Lower leg skin (tissue), 4 donors: ENCODE data around the gene SPATA2. TPM values are rescaled to one million over a fixed set of nuclear protein-coding genes. Genes with fewer than 3 reads are reported as not detected.

Source experiments
- DNase-seq, 2 donors: peaks; one replicate each; pipeline ENCODE4 v3.0.0-alpha.2; 2019; ENCODE audit warnings: low spot score in 2 of 2
- H3K4me3 ChIP-seq: fragments of 200-600 bp; sonication (generic); 2 replicates; pipeline ENCODE4 v1.5.1; 2017; ENCODE audit warnings: mild to moderate bottlenecking, low read depth; ENCODE audit not compliant: poor library complexity, severe bottlenecking
- POLR2A ChIP-seq, 2 donors: fragments of 450-650 bp; IDR thresholded peaks; one replicate each; pipeline ENCODE4 v1.6.1; 2016 to 2017; ENCODE audit warnings: antibody characterized with exemption in 2 of 2, mild to moderate bottlenecking in 1 of 2, moderate library complexity in 1 of 2
- WGBS, 2 donors: methylation state at CpG; one replicate each; pipeline ENCODE4 v1.1.5; 2018; 5-methylcytosine and 5-hydroxymethylcytosine counted together
- intact Hi-C: fragments of 100-400 bp; cut with DNase I; formaldehyde crosslinking; loops from one replicate; pipeline ENCODE4 v1.15.0; 2023; ENCODE audit warnings: low total_unique reads
- total RNA-seq, 4 donors: library from RNA; depleted of rRNA; stranded (reverse); fragments of >200 nt; gene quantifications; one replicate each; pipeline ENCODE4 v1.1.0, GENCODE V29; 2016
- TF ChIP-seq, protein P1 (sequence below), 3 donors: fragments of 450-650 bp; IDR thresholded peaks; one replicate each; pipeline ENCODE4 v1.5.1; 2016; ENCODE audit warnings: antibody characterized with exemption in 3 of 3, mild to moderate bottlenecking in 3 of 3, moderate library complexity in 2 of 3

The SPATA2 gene
- total RNA-seq, 4 donors from 2014 or later: 5.3 to 8.2 (median 6.2) TPM

DNA sequence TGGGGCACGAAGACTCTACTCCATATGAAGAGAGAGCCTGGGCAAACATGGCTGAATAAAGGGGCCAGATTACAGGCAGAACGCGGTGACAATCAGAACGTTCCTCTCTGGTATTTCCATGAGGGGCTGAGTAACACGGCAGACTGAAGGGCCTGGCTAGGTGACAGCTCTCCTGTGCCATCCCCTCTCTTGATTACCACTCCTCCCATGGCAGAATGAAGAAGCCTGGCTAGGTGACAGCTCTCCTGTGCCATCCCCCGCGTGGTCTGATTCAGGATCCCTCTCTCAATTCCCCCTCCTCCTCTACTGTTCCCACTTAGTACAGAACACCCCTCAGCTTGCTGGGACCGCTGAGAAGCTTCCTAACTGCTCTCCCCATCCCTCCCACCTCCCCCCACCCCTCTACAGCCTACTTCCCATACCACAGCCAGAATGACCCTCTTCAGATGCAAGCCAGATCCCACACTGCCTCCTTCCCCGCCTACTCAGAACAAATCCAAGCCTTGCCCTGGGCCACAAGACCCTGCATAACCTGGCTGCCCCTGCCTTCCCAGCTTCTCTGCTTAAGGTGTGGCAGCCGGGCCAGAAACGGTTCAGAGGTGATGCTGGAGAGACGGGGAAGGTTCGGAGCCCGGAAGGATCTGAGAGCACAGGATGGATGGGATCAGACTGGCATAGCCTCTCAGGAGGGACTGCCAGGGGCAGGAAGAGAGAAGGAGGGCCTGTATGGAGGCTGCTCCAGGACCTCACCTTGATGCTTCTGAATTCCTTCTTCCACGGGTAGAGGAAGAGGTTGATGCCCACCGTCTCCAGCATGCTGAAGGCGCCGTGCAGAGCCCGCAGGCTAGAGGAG, 7.7 kb downstream of the SPATA2 start:
- peak in 1 of 2 donors; percentile 78 for DNase-seq
- WGBS, 2 donors: 80 to 89% methylated on average over 19 of the region's 19 CpGs
- TF ChIP-seq, protein P1, sequence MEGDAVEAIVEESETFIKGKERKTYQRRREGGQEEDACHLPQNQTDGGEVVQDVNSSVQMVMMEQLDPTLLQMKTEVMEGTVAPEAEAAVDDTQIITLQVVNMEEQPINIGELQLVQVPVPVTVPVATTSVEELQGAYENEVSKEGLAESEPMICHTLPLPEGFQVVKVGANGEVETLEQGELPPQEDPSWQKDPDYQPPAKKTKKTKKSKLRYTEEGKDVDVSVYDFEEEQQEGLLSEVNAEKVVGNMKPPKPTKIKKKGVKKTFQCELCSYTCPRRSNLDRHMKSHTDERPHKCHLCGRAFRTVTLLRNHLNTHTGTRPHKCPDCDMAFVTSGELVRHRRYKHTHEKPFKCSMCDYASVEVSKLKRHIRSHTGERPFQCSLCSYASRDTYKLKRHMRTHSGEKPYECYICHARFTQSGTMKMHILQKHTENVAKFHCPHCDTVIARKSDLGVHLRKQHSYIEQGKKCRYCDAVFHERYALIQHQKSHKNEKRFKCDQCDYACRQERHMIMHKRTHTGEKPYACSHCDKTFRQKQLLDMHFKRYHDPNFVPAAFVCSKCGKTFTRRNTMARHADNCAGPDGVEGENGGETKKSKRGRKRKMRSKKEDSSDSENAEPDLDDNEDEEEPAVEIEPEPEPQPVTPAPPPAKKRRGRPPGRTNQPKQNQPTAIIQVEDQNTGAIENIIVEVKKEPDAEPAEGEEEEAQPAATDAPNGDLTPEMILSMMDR (IDR thresholded peaks at IDR 0.05): no peak
- no peak for TF ChIP-seq POLR2A (IDR thresholded peaks at IDR 0.05)
- intact Hi-C loops: no loop called here
- H3K4me3 ChIP-seq: no peak overlapping the region

DNA sequence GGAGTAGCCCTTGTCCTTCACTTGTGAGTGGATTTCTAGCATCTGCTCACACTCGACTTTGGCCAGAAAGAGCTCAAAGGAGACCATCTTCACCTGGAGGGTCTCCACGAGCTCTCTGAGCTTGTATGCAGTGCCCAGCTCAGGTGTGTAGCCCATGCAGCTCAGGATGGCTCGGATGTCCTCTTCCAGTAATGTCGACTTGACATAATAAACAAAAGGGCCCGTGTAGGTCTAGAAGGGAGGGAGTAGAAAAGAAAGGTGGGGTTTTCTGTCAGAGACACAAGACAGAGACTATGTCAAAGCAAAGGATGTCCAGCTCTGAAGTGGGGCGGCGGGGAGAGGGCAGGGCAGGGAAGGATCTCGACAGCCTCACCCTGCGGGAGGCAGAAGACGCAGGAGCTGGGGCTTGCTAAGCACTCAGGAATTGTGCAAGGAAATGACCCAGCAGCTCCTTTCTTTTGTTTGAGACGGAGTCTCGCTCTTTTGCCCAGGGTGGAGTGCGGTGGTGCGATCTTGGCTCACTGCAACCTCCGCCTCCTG, 8.6 kb downstream of the SPATA2 start:
- WGBS, 2 donors: 88 to 91% methylated on average over 15 of the region's 15 CpGs
- DNase-seq: peak in 1 of 2 donors; percentile 78

DNA sequence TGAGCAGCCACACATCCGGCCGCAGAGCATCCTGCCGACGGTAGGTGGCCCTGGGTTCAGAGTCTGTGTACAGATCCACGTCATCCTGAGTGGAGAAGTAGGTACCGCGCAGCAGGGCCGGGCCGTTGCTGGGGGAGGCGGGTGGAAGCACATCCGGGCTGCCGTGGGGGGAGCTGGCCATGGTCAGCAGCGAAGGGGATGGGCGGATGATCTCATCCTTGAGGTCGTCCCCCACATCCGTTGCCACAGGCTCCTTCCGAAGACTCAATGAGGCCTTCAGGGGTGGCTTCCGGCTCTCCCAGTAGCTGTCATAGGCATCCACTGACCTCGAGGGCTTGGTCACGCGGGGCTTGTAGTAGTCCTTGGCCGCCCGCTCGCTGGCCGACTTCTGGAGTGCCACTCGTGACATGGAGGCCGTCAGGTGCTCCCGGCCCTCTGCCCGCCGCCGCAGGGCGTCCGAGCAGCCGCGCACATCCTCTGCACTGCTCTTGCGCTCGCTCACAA, 9.2 kb downstream of the SPATA2 start:
- TF ChIP-seq POLR2A (IDR thresholded peaks at IDR 0.05): no peak
- TF ChIP-seq, protein P1 (IDR thresholded peaks at IDR 0.05): no peak
- peak in 1 of 2 donors; percentile 84 for DNase-seq
- WGBS, 2 donors: 93 to 94% methylated on average over 33 to 37 of the region's 37 CpGs
- H3K4me3 ChIP-seq: no peak overlapping the region
- intact Hi-C loops: no loop called here

More for the DNA sequence above, 8.6 kb downstream of the SPATA2 start:
- intact Hi-C loops: no loop called here
- no peak overlapping the region for H3K4me3 ChIP-seq
- no peak for TF ChIP-seq POLR2A (IDR thresholded peaks at IDR 0.05)
- TF ChIP-seq, protein P1 (IDR thresholded peaks at IDR 0.05): no peak

DNA sequence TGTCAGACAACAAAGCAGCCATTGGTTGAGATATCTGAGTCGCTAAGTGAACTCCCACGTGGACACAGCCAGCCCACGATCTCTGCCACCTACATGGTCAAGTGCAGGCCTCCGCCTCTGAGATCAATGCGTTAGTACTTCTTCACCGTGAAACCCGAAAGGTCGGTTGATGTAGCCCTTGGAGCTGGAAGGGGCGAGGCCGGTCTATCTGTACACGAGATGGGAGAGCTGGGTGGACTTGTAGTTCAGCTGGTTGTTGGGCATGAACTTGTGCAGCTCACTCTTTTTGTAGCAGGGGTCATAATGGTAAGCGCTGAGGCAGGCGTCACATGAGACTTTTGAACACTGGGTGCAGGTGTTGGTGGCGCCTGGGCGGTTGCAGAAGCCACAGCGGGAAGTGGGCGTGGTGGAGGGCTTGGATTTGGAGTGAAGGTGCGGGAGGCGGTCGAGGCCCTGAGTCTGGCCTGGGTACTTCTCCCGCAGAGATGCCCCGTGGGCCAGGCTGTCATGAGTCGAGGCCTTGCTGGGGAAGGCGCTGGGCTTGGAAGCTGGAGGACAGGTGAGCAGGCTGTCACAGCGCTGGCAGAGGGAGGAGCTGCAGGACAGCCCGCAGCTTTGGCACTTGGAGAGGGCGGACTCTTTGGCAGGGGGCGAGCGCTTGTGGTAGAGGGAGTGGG, 9.8 kb downstream of the SPATA2 start:
- peak in 1 of 2 donors; percentile 80 for DNase-seq
- TF ChIP-seq, protein P1 (IDR thresholded peaks at IDR 0.05): no peak
- no peak for TF ChIP-seq POLR2A (IDR thresholded peaks at IDR 0.05)
- WGBS, 2 donors: 90 to 94% methylated on average over 29 of the region's 29 CpGs
- H3K4me3 ChIP-seq: no peak overlapping the region
- intact Hi-C loops: no loop called here

DNA sequence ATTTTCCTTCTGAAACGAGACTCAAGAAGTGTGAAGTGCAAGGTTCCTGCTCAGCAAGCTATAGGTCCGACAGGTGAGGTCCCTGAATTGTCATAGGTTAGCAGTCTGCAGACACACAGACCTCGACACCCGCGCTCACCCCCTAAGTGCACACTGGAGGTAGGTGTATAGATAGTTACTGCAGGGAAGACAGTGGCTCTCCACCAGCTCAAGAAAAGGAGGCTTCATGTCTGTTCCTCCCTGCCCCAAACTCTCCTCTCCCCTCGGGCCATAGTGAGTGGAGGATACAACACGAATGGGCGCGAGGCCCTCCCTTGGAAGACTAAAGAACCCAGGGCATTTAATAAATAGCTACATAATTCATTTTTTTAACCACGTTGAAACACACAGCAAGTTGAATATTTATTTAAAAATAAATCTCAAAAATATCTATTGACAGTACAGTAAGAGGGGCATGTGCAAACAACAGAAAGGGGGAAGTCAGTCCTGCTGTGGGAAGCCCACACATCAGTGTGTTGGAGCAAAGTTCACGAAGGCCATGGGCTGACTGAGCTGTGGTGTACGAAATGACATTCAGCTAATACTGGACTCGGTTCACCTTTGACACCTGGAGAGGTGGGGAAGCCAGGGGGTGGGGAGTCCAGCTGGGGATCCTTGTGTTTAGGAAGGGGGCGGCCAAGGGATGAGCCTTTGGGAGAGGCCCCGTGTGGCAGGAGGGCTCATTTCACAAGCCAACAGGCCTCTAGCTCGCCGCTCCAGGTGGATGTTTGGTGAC, 10.7 kb downstream of the SPATA2 start:
- peak in 1 of 2 donors; percentile 83 for DNase-seq
- WGBS, 2 donors: 86 to 90% methylated on average over 17 of the region's 17 CpGs
- no peak overlapping the region for H3K4me3 ChIP-seq
- TF ChIP-seq, protein P1 (IDR thresholded peaks at IDR 0.05): no peak
- TF ChIP-seq POLR2A (IDR thresholded peaks at IDR 0.05): no peak
- intact Hi-C loops: no loop called here
